ENCODE results near the gene RINL.

Gene RINL

DNA sequence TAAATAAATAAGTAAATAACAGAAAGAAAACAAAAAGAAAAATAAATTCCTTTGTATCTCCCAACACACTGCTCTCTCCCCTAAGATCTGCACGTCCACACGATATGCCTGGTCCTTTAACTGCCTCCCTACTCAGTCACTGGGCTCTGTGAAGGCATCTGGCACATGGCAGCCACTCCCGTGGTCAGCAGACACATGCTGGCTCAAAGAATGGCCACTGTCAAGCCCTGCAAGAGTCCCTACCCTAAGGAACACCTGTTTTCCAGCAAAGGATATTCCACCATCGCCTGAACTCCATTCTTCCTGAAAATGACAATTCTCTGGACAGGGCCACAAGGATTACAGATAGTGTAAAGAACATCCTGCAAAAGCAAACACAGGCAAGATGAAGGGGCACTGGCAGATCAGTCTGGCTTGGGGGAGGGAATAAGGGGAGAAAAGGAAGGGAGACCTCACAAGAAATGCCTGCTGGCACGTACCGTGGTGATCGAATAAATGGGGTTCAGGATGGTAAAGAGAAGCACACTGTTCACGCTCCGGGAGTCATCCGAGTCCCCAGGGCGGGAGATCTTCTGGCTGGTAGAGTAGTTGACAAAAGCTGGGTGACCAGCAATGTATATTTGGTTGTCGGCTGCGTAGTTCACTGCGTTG is 32.6 kb downstream of the RINL start:
- H3K4me3 ChIP-seq (ENCODE audit: low read length): no peak overlapping the region
- TF ChIP-seq CTCF (IDR thresholded peaks at IDR 0.05; ENCODE audit: insufficient read depth, low read depth, low read length, missing control alignments): no peak
- DNase-seq (ENCODE audit: low read depth): no peak

- no peak for TF ChIP-seq CTCF (IDR thresholded peaks at IDR 0.05; ENCODE audit: insufficient read depth, low read depth, low read length, missing control alignments)
- no peak overlapping the region for H3K4me3 ChIP-seq (ENCODE audit: low read length)
- no peak for DNase-seq (ENCODE audit: low read depth)
These were observed 33.9 kb downstream of the RINL start for GRCh38 chr19:38844093-38844686.

DNA sequence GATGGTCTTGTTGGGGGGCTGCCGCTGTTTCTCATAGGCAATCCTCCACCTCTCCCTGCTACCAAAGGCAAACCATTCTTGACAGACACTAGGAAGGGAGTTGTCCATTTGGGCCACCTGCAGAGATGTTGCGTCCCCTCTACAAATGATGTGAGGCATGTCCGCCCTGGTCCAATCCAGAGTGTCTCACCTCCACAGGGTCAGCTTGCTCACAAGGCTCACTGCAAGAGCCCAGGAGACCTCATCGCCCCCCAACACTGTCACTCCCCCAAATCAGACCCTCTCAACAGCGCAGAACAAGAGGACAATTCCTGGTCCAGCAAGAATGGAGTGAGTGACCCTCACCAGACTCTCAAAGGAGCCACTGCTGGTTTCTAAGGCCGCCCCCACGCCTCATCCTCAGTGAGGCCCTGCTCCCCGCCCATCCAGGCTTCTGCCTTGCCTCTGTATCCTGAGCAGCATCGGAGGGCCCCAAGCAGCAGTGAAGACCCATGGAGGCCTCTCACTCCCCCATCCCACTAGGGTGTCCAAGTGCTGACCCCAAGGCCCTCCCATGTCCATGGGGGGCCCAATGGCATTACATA is 34.8 kb downstream of the RINL start:
- no peak for DNase-seq (ENCODE audit: low read depth)
- TF ChIP-seq CTCF (IDR thresholded peaks at IDR 0.05; ENCODE audit: insufficient read depth, low read depth, low read length, missing control alignments): no peak
- no peak overlapping the region for H3K4me3 ChIP-seq (ENCODE audit: low read length)

DNA sequence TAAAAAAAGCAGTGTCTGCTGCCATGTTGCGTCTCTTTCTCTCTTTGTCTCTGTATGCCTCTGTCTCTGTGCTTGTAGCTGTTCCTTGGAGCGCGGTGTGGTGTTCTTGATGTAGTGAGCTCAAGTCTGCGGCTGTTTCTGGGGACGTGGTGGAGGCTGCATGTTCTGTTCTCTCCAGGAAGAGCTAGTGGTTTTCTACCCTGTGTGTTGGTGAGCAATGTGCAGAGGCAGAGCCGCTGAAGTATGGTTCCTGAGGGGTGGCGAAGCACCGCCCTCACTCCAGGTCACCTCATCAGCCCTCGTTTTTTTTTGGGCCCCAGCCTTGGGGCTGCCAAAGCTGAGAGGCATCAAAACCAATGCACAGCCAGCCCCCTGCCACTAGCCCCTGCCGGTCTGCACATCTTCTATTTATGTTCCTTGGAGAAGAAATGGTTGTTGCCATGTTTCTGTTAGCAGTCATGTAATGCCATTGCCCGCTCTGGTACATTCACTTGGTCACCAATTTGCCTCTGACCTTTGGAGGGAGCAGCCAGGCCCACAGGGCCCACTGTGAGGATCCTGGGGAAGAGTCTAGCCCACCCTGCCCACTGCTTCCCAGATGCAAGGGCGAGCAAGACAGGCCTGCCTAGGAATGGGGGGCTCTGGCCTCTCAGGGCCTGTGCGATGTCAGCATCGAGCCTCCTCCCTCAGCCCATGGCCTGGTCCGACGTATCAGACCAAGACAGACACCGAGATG is 35.5 kb downstream of the RINL start:
- TF ChIP-seq CTCF (IDR thresholded peaks at IDR 0.05; ENCODE audit: insufficient read depth, low read depth, low read length, missing control alignments): no peak
- DNase-seq (ENCODE audit: low read depth): no peak
- no peak overlapping the region for H3K4me3 ChIP-seq (ENCODE audit: low read length)

GRCh38 chr19:38841787-38842438 is 36.2 kb downstream of the RINL start:
- no peak for DNase-seq (ENCODE audit: low read depth)
- no peak for TF ChIP-seq CTCF (IDR thresholded peaks at IDR 0.05; ENCODE audit: insufficient read depth, low read depth, low read length, missing control alignments)
- H3K4me3 ChIP-seq (ENCODE audit: low read length): no peak overlapping the region

GRCh38 chr19:38841180-38841766 is 36.8 kb downstream of the RINL start:
- TF ChIP-seq CTCF (IDR thresholded peaks at IDR 0.05; ENCODE audit: insufficient read depth, low read depth, low read length, missing control alignments): no peak
- no peak overlapping the region for H3K4me3 ChIP-seq (ENCODE audit: low read length)
- no peak for DNase-seq (ENCODE audit: low read depth)

Measured in epithelial cell of esophagus (primary cell).